ENCODE data around the gene MTRF1L. TPM values are rescaled to one million over a fixed set of nuclear protein-coding genes. Genes with fewer than 3 reads are reported as not detected.
"Not testable (repeated sequence)": the region's sequence is repeated elsewhere in the genome, so short reads cannot be mapped to it uniquely, and the experiment has no call there.

Gene MTRF1L
- polyA plus RNA-seq, 1 donor (not counting 4 experiments of a cell fraction or from before 2014, with no cell fraction given), result 19.0 TPM

GRCh38 chr6:153000243-153000642 is 2.3 kb downstream of the MTRF1L start:
- FAIRE-seq (no peak), DNase-seq (ENCODE audit: low read depth, low spot score) (no peak)
- H3K9me1 ChIP-seq (ENCODE audit: control insufficient read depth, extremely low read depth, insufficient read depth, low read length), result no peaks in the 10 kb centered on the region
- peaks cover 3% of the 10 kb centered on the region for H4K20me1 ChIP-seq (ENCODE audit: control insufficient read depth, extremely low read depth, insufficient read depth, low read length)
- H3K27ac ChIP-seq (ENCODE audit: control insufficient read depth, insufficient read depth, low read length), result no peak overlapping the region
- H3K36me3 ChIP-seq (ENCODE audit: control insufficient read depth in 2 of 2, extremely low read depth in 1 of 2, insufficient read depth in 2 of 2, low read length in 2 of 2), result peaks cover 0 to 15% of the 10 kb centered on the region in 2 experiments
- H3K9ac ChIP-seq (ENCODE audit: control insufficient read depth, extremely low read depth, insufficient read depth, low read length), result no peak overlapping the region
- no peak overlapping the region for H3K4me2 ChIP-seq (ENCODE audit: control insufficient read depth, extremely low read depth, insufficient read depth, low read depth, low read length)
- H3K9me3 ChIP-seq (ENCODE audit: control insufficient read depth, low read depth, low read length), result no peaks in the 10 kb centered on the region
- H3K4me3 ChIP-seq (ENCODE audit: control insufficient read depth in 2 of 3, extremely low read depth in 1 of 3, insufficient read depth in 2 of 3, low read depth in 1 of 3, low read length in 3 of 3), result no peak overlapping the region
- H2AFZ ChIP-seq (ENCODE audit: control insufficient read depth, low read length), result no peak overlapping the region
- no peak for TF ChIP-seq CTCF (optimal IDR thresholded peaks at IDR 0.05 in 1 of 3, IDR thresholded peaks at IDR 0.05 in 1 of 3, conservative IDR thresholded peaks at IDR 0.05 in 1 of 3; ENCODE audit: extremely low read depth in 1 of 3, insufficient read depth in 2 of 3, low read length in 3 of 3)
- no peak for TF ChIP-seq EZH2 (IDR thresholded peaks at IDR 0.05; ENCODE audit: low read length)
- dilution Hi-C loops (cut with MboI; ENCODE audit: extremely low pct_ligation_motif_present, low sequenced_read_pairs), result no loop called here
- H3K27me3 ChIP-seq (ENCODE audit: control insufficient read depth, extremely low read depth, insufficient read depth, low read length), result no peaks in the 10 kb centered on the region
- H3K79me2 ChIP-seq (ENCODE audit: control insufficient read depth, insufficient read depth, low read length), result peaks cover 69% of the 10 kb centered on the region
- peaks cover 15% of the 10 kb centered on the region for H3K4me1 ChIP-seq (ENCODE audit: control insufficient read depth, extremely low read depth, insufficient read depth, low read length)

- H3K27ac ChIP-seq (ENCODE audit: control insufficient read depth, insufficient read depth, low read length); H3K9me3 ChIP-seq (ENCODE audit: control insufficient read depth, low read depth, low read length); DNase-seq (ENCODE audit: low read depth, low spot score); FAIRE-seq; H3K27me3 ChIP-seq (ENCODE audit: control insufficient read depth, extremely low read depth, insufficient read depth, low read length); H3K9me1 ChIP-seq (ENCODE audit: control insufficient read depth, extremely low read depth, insufficient read depth, low read length); H3K4me2 ChIP-seq (ENCODE audit: control insufficient read depth, extremely low read depth, insufficient read depth, low read depth, low read length); H4K20me1 ChIP-seq (ENCODE audit: control insufficient read depth, extremely low read depth, insufficient read depth, low read length); dilution Hi-C loops (cut with MboI; ENCODE audit: extremely low pct_ligation_motif_present, low sequenced_read_pairs); H3K4me3 ChIP-seq (ENCODE audit: control insufficient read depth in 2 of 3, extremely low read depth in 1 of 3, insufficient read depth in 2 of 3, low read depth in 1 of 3, low read length in 3 of 3); H3K9ac ChIP-seq (ENCODE audit: control insufficient read depth, extremely low read depth, insufficient read depth, low read length); H2AFZ ChIP-seq (ENCODE audit: control insufficient read depth, low read length): not testable (repeated sequence)
- Histone ChIP-seq H3K36me3 (ENCODE audit: control insufficient read depth in 2 of 2, extremely low read depth in 1 of 2, insufficient read depth in 2 of 2, low read length in 2 of 2) (peaks cover 0 to 20% of the 10 kb centered on the region in 2 experiments), H3K79me2 (ENCODE audit: control insufficient read depth, insufficient read depth, low read length) (peaks cover 69% of the 10 kb centered on the region), H3K4me1 (ENCODE audit: control insufficient read depth, extremely low read depth, insufficient read depth, low read length) (peaks cover 15% of the 10 kb centered on the region)
Observed at GRCh38 chr6:152999538-152999937, 3.0 kb downstream of the MTRF1L start.

- H3K4me3 ChIP-seq (ENCODE audit: control insufficient read depth in 2 of 3, extremely low read depth in 1 of 3, insufficient read depth in 2 of 3, low read depth in 1 of 3, low read length in 3 of 3), result no peak overlapping the region
- no peaks in the 10 kb centered on the region for H3K27me3 ChIP-seq (ENCODE audit: control insufficient read depth, extremely low read depth, insufficient read depth, low read length)
- H3K27ac ChIP-seq (ENCODE audit: control insufficient read depth, insufficient read depth, low read length), result no peak overlapping the region
- H3K79me2 ChIP-seq (ENCODE audit: control insufficient read depth, insufficient read depth, low read length), result peaks cover 46% of the 10 kb centered on the region
- FAIRE-seq, result no peak
- no peak overlapping the region for H3K4me2 ChIP-seq (ENCODE audit: control insufficient read depth, extremely low read depth, insufficient read depth, low read depth, low read length)
- no peaks in the 10 kb centered on the region for H3K9me3 ChIP-seq (ENCODE audit: control insufficient read depth, low read depth, low read length)
- H3K36me3 ChIP-seq (ENCODE audit: control insufficient read depth in 2 of 2, extremely low read depth in 1 of 2, insufficient read depth in 2 of 2, low read length in 2 of 2), result peaks cover 0 to 22% of the 10 kb centered on the region in 2 experiments
- H4K20me1 ChIP-seq (ENCODE audit: control insufficient read depth, extremely low read depth, insufficient read depth, low read length), result no peaks in the 10 kb centered on the region
- TF ChIP-seq CTCF (optimal IDR thresholded peaks at IDR 0.05 in 1 of 3, IDR thresholded peaks at IDR 0.05 in 1 of 3, conservative IDR thresholded peaks at IDR 0.05 in 1 of 3; ENCODE audit: extremely low read depth in 1 of 3, insufficient read depth in 2 of 3, low read length in 3 of 3), result no peak
- TF ChIP-seq EZH2 (IDR thresholded peaks at IDR 0.05; ENCODE audit: low read length), result no peak
- no peaks in the 10 kb centered on the region for H3K4me1 ChIP-seq (ENCODE audit: control insufficient read depth, extremely low read depth, insufficient read depth, low read length)
- no peak for DNase-seq (ENCODE audit: low read depth, low spot score)
- H3K9me1 ChIP-seq (ENCODE audit: control insufficient read depth, extremely low read depth, insufficient read depth, low read length), result no peaks in the 10 kb centered on the region
- H3K9ac ChIP-seq (ENCODE audit: control insufficient read depth, extremely low read depth, insufficient read depth, low read length), result no peak overlapping the region
- dilution Hi-C loops (cut with MboI; ENCODE audit: extremely low pct_ligation_motif_present, low sequenced_read_pairs), result no loop called here
- no peak overlapping the region for H2AFZ ChIP-seq (ENCODE audit: control insufficient read depth, low read length)
Observed at GRCh38 chr6:152993847-152994246, 8.7 kb downstream of the MTRF1L start.

Data from keratinocyte (primary cell).